ENCODE measurements around the gene RBPMS2.

Gene RBPMS2

DNA sequence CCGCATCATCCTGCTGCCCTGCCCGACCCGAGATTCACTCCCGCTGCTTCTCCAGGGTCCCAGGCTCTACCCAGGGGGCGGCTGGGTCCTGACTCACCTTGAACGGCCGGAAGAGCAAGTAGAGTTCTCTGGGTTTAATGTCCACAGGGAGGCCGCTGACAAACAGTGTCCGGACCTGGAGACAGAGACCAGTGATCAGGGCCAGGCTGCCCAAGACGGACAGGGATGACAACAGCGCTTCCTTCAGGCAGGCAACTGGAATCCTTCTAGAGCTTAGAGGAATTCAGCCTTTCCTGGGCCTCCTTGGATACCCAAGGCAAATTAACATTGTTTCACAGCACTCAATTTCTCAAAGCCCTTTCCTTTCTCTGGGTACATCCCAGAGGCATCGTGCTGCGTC is 23.9 kb downstream of the RBPMS2 start:
- TF ChIP-seq ZFX (IDR thresholded peaks at IDR 0.05; ENCODE audit: borderline replicate concordance), result no peak
- TF ChIP-seq, protein P1, sequence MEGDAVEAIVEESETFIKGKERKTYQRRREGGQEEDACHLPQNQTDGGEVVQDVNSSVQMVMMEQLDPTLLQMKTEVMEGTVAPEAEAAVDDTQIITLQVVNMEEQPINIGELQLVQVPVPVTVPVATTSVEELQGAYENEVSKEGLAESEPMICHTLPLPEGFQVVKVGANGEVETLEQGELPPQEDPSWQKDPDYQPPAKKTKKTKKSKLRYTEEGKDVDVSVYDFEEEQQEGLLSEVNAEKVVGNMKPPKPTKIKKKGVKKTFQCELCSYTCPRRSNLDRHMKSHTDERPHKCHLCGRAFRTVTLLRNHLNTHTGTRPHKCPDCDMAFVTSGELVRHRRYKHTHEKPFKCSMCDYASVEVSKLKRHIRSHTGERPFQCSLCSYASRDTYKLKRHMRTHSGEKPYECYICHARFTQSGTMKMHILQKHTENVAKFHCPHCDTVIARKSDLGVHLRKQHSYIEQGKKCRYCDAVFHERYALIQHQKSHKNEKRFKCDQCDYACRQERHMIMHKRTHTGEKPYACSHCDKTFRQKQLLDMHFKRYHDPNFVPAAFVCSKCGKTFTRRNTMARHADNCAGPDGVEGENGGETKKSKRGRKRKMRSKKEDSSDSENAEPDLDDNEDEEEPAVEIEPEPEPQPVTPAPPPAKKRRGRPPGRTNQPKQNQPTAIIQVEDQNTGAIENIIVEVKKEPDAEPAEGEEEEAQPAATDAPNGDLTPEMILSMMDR (IDR thresholded peaks at IDR 0.05), result no peak
- H3K27ac ChIP-seq, result no peak overlapping the region

DNA sequence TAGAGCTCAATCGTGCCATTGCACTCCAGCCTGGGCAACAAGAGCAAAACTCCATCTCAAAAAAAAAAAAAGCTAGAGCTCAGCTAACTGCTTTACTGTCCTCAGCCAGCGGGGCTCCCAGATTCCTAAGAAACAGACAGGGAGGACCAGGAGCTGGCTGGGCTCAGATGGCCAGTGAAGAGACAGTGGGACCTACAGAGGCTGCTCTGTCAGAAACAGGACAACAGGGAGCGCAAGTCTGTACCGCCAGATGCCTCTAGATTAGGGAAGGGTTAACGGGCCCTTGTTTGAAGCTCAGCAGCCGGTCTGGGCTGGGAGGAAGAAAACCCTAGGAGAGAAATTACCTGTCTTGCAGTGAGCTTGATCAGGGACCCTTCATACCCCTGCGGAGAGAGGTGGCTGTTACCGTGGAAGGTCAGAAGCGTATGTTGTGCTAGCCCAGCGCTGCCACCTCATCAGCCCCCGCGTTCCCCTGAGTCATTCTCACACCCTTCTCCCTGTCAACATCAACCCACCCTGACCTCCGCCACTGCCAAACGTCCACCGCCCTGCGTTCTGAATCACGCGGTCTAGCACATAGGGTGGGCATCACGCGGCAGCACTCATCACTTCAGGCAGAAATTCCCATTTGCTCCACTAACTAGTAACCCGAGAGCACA is 25.3 kb downstream of the RBPMS2 start:
- H3K27ac ChIP-seq, result no peak overlapping the region
- TF ChIP-seq, protein P1 (IDR thresholded peaks at IDR 0.05), result no peak
- no peak for TF ChIP-seq ZFX (IDR thresholded peaks at IDR 0.05; ENCODE audit: borderline replicate concordance)

DNA sequence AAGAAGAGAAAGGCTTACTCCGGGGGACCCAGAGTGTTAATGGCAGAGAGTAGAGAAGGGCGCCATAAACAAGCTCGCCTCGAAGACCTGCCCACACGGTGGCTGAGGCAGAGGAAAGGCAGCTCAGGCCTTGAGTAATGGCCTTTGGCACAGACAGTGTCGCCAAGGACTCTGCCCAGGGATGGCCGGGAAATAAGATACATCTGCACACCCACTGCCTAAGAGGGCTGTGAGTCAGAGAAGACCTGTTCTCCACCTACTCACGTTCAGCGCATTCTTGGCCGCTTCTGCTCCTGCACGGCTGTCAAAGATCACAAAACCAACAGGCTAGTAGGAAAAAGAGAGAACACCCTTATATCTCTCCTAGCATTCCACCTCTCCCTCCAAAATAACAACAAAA is 26.2 kb downstream of the RBPMS2 start:
- no peak for TF ChIP-seq ZFX (IDR thresholded peaks at IDR 0.05; ENCODE audit: borderline replicate concordance)
- TF ChIP-seq, protein P1 (IDR thresholded peaks at IDR 0.05), result no peak
- H3K27ac ChIP-seq, result no peak overlapping the region

DNA sequence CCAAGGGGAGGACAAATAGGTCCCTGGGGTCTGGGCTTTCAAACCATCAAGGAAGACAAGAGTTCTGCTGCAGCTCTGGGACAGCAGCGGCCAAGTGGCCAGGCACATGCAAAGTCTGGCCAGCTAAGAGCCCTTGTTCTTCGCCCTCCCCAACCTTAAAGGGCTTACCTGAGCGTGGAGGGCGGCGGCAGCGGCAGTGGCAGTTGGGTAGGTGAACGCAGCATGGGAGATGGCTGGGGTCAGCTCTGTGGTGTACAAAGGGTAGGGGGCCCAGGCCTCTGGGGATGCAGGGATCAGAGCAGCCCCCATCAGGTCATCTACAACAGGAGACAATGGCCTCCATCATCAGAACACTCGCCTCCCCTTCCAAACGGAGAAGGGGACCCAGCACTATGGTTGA is 27.1 kb downstream of the RBPMS2 start:
- TF ChIP-seq, protein P1 (IDR thresholded peaks at IDR 0.05), result no peak
- no peak overlapping the region for H3K27ac ChIP-seq

DNA sequence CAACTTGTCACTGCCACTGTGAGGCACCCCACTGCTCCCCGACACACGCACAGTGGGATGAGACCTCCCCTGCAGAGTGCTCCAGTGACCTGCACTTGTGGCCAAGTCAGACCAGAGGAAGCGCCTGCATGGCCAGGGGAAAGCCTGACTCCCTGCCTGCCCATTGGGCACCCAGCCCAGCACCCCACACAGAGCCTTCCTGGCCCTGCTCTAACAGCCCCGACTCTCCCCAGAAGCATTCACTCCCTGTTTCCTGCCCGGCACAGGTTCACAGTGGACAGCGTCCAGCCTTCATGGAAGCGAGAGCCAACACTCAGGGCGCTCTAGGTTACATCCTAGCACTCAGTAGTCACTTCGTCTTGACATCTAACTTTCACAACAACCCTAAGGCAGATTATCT is 27.8 kb downstream of the RBPMS2 start:
- H3K27ac ChIP-seq, result no peak overlapping the region
- TF ChIP-seq ZFX (IDR thresholded peaks at IDR 0.05; ENCODE audit: borderline replicate concordance), result no peak
- TF ChIP-seq, protein P1 (IDR thresholded peaks at IDR 0.05), result no peak

DNA sequence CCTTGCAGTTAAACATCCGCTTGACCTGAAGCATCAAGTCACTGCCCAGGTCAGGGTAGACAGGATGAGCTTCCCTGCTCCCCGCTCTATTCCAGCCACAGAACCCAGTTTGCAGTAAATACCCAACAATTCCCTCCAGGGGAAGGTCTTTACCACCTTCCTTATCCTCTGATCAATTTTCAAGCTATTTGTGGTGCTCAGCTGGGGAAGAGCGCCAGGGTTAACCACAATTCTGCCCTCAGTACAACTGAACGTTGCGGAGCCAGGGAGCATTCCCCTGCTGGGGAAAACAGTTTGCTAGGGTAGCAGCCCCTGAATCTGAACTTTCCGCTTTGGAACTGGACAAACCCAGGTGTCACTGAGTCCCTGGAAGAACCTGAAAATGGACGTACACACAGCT is 28.5 kb downstream of the RBPMS2 start:
- TF ChIP-seq, protein P1 (IDR thresholded peaks at IDR 0.05), result no peak
- TF ChIP-seq ZFX (IDR thresholded peaks at IDR 0.05; ENCODE audit: borderline replicate concordance), result no peak
- H3K27ac ChIP-seq, result no peak overlapping the region

DNA sequence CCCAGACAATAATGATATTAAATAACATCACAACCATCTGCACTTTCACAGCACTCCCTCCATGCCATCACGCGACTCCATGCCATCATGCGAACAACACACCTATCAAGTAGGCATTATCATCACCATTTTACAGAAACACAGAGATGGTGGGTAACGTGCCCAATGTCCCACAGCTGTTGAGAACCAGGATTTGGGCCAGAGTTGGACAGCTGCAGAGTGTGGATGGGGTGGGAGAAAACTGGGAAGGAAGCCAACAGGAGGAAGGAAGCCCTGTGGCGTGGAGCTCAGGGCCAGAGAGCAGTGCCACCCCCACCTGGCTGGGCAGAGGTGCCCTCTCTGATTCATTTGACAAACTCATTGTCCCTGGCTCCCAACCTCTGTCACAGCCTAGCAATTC is 29.0 kb downstream of the RBPMS2 start:
- TF ChIP-seq, protein P1 (IDR thresholded peaks at IDR 0.05), result no peak
- TF ChIP-seq ZFX (IDR thresholded peaks at IDR 0.05; ENCODE audit: borderline replicate concordance), result no peak
- no peak overlapping the region for H3K27ac ChIP-seq

Measured in 22Rv1 (cell line).